HG03159 (cell line): Measurements from ENCODE around the gene CFAP61.
"Not testable (repeated sequence)": the region's sequence is repeated elsewhere in the genome, so short reads cannot be mapped to it uniquely, and the experiment has no call there.

ENCODE experiments used
- ATAC-seq: cut with Tn5 transposase; IDR thresholded peaks from one replicate; pipeline ENCODE4 v1.9.1; 2021; ENCODE audit warnings: mild to moderate bottlenecking, moderate library complexity; ENCODE audit not compliant: unreplicated experiment

The CFAP61 gene, protein sequence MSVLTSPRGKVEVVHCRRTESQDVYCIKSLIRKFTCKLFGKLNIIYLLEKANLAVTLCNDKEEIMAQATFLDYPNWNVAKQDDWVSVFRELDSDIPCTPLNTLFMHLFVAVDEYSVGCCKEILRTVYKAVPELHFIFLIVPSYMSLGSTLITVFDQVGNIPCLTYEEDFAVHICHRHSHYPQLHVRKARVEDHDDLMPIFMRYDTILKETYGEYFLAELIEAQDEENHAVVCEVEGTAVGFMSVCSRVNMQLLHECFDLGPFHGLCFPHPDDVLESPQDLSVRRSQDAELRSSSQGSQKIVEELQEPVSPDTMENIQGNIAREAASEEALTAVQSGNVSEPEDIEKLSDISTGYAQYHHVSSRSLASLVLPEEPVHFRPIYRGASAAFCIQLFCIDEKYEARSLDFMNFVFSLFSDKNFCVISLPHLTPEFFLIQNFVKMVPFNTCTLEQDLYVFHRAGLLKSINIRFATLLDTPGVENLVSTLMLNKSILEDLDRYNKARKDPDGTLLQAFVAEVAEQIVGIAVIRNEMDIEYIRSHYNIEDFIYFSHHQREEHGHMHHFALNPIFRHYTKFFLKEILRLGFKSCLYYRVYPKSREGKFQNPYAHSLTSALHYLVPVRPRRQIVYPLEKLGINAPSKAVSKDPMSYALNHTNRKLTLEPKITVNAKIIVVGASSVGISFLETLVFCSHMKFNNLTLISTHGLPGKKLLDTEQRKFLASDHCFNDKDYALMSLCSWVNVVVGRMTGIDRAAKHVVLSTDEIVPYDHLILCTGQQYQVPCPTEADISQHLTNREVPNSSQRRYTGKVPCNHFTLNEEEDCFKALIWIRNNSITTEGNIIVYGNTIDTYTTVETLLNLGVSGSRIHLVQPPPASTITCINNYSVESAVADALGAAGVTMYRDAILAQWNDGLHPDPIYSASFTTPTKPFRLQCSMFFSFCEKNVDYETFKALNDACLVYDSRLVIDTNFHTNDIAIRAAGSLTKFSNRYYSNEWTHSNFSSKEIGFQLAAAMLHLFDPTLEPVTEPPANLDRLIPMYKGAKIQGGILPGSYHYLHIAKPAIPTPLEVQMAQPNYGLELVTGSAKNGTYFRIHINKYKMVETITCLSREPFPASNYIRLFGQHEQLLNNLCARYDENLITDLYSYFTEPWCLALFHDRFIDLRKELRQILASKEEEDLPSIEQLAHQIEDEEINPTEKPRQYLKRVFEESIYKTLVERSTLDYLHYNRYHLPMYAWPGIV

DNA sequence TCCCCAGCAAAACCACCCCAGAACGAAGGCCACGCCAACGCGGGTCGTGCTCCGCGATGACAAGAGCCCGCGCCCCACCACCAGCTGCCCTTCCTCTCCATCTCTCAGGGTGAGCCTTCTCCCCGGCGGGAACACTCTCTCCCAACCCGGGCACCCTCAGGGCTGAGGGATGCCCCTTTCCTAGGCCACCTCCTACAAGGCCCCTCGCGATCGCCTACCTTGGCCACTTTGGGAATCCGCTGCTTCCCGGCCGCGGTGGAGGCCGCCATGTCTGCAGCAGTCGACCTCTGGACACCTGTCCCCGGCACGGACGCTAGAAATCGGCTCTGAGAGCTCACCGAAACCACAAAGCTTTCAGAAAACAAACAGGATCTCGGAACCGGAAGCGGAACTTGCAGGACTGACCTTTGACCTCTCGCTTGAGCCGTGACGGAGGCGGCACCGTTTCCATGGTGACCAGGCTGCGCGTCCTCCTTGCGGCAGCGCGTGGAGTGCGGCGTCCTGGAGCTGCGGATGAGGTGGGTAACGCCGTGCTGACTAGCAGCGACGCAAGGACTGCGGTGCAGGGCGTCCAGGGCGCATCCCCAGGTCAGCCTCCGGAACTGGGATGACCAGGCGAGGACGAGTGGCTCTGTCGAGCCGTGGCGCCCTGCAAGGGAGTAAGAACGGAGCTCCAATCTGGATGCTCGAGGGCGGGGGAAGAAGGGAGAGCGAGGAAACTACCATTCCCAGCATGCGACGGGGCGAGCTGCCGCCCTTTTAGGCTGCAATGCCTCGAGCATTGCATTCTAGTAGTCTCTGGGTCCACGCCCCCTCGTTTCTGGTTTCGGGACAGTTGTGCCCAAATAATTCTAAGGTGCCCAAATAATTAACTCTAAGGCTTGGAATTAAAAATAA lies at the start of gene CFAP61, which contains the start of gene CRNKL1:
Gene CFAP61, plus strand, starts transcription at position 459 of the 897 bp plus-strand sequence. CDS start 4,122 bp downstream, outside the sequence.
Gene CRNKL1, minus strand, starts transcription at position 393 of the 897 bp plus-strand sequence. Its CDS starts 124 bp downstream, at position 269.
- peak; percentile 94 for ATAC-seq

DNA sequence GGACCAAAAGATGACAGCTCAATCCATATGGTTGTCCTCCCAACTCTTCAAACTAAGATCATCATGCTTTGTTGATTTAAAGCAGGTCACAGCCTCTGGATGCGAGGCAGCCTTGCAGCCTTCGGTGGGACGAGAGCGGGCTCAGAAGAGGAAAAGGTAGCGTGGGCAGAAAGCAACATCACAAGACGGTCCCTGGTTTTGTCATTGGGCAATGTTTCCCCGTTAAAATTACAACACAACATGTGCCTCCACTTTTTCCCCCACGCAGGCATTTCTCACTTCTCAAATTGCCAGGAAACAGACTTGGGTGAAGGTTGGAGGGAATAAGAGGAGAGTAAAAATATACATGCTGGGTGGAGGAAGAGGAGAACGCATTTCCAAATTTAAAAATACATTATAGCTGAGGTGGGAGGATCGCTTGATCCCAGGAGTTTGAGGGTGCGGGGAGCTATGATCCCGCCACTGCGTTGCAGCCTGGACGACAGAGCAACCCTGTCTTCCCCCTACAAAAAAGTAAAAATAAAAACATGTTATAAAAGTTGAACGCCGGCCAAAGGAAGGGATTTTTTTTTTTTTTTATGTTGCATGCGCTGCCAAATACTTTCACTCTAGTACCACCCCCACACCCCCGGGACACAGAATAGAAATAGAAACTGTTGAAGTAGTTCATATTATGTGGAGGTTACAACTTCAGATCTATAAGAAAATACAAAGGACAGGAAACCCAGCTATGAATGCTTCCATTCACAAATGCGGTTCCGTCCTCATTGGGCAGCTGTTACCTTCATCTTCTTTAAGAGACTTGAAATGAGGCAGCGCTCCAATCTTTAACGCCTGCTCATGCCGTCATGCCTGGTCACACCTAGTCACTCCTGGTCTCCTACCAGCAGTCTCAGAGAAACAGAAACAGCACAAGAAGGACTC lies 49.0 kb upstream of the CFAP61 start:
- no peak for ATAC-seq

DNA sequence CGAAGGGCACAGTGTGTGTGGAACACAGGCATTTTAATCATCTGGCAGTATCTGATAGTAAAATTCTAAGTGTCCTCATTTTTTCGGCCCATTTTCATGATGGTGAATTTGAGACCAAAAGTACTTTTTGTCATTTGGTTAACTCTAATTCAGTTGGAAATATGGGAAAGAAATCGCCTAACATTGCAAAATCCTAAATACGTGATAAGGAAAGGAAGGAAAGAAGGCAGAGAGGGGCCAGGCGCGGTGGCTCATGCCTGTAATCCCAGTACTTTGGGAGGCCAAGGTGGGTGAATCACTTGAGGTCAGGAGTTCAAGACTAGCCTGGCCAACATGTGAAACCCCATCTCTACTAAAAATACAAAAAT lies 48.4 kb upstream of the CFAP61 start:
- ATAC-seq: not testable (repeated sequence)

DNA sequence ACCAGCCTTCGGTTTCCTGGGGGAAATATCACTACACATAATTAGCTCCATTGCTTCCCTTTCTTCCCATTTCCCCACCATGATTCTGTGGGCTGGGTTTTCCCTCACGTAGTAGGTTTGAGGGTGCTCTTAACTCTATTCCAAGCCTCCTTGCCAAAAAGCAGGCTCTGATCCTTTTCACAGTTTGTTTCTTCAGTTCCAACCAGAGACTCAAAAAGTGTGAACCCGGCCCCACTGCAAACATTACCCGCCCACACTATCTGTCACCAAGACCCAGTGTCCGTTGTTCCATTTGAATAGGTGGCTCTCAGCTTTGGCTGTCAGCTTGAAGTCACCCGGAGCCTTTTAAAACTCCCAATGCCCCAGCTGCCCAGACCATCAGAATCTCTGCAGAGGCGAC lies 47.0 kb upstream of the CFAP61 start:
- no peak for ATAC-seq

DNA sequence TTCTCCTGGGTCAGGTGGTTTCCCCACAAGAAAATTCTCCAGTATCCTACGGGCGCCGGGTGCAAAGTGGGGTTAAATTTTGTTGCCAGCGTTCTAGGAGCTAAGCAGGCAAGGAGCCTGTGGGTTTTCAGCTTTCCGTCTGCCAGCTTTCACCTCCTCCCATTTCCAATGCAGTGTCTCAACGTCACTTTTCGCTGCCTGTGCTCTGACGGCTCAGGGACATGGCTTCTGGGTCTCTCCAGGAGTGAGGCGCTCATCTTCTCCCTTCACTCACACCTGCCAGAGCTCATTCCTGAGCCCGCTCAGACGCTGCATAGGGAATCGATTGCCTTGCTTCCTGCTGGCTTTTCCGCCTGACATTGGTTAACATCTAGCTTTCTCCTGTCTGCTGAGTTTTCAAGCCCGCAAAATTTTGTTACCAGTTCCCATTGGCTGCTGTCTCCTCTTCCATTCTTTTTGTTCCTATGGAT lies 42.5 kb upstream of the CFAP61 start:
- ATAC-seq: no peak

DNA sequence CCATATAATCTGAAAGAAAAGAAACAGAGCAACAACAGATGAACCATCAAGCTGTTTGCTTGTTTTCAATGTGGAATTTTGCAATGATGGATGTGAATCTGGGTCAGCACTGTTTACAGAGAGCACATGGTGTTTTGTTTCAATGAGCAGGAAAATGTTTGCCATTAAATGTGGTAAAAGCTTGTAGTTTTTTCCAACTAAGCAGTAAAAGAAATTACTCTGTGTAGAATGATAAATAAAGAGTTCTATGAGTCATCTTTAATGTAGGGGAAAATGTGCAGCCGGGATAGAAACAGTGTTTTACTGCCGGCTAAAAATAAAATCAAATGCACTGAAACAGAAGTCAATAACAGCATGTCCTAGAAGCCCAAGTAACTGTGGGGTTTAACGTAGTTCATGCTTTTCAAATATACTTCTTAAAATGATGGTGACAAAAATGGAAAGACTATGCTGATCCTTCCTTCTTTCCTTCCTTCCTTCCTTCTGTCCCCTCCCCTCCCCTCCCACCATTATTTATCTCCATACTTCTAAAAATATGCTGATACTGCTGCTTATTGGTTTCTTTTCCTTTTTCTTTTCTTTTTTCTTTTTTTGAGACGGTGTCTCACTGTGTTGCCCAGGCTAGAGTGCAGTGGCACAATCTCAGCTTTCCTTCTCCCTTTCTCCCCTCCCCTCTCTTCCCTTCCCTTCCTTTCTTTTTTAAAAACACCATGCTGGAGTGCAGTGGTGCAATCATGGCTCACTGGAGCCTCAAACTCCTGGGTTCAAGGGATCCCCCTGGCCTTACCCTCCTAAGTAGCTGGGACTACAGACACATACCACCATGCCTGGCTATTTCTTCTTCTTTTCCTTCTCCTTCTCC lies 41.5 kb upstream of the CFAP61 start:
- no peak for ATAC-seq

DNA sequence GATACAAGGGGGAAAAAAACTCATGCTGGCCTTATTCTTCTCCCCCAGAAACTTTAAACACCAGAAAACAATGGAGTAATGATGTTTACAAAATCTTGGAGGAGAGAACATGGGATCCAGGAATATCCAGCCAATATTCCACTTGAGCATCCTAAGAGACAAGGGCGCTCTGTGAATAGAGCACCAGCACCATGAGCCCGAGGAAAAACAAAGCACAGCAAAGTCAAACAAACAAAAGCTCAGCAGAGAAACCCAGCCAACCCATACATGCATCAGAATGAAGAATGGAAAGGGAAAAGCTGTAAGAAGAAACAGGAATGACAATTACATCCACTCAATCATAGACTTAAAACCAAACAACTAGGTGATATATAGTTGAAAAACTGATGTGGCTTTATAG lies 39.8 kb upstream of the CFAP61 start:
- ATAC-seq: no peak

DNA sequence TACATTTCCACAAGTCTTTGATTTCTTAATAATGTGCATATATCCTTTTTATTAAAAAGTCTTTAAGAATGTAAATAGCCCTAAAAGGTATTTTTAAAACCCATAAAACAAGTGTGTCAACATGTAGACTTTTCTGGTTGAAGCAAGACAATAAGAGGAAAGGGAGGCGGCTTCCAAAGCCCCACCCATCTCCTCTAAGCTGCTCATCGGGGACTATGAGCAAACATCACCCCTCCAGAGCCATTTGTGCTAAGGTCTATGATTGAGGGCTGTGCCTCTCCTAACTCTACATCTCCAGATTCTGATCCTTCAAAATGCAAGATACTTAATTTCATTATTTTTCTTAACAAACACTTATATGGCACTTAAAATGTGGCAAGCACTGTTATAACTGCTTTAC lies 37.7 kb upstream of the CFAP61 start:
- ATAC-seq: no peak

DNA sequence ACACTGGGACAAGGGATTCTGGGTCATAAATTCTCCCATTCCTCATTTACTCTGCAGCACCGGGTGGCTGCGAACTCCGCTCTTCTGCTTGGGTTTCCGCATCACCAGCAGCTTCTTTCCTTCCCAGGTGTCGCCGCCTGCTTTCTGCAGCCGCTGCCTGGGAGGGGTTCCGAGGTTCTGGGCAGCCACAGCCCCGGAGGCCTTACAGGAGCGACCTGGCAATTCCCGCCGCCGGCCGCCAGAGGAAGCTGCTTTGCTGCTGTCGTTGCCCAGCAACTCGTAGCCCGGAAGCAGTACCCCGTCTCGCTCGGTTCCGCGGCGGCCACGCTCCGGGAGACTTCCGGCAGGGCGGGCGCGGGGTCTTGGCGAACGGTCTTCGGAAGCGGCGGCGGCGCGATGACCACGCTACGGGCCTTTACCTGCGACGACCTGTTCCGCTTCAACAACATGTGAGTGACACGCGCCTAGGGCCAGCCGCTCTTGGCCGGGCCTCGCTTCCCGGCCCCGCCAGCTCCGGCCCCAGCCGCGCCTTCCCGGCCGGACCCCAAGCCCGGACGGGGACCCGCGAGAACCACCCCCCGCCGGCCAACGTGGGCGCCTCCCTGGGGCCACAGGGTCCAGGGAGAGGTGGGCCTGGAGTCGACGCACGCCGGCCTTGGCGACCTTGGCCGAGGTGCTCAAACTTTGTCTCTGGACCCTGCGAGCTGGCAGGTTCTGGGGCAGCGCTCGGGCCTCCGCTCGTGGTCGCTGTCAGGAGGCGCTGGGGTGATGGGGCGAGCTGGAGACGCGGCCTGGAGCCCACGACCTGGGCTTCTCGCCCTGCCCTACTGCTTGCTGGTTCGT lies 35.1 kb upstream of the CFAP61 start, which contains the start of gene NAA20:
Gene NAA20, plus strand, starts transcription at position 362 of the 843 bp plus-strand sequence. Its CDS starts 35 bp downstream, at position 397.
- ATAC-seq: peak; percentile 98

DNA sequence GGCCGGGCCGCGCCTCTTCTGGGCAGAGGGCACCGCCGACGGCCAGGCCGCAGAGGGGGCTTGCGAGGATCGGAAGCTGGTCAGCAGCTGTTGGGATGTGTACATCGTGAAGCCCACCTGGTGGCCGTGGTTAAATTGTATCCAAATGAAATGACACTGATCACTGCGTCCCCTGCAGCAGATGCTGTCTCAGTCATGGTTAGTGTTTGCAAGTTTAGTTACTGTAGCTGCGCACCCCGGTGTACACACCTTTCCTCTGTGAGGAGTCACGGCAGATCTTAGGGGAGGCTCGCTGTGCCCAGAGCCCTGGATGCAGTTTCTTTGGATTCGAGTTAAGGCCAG lies 34.5 kb upstream of the CFAP61 start:
- peak; percentile 4 for ATAC-seq

DNA sequence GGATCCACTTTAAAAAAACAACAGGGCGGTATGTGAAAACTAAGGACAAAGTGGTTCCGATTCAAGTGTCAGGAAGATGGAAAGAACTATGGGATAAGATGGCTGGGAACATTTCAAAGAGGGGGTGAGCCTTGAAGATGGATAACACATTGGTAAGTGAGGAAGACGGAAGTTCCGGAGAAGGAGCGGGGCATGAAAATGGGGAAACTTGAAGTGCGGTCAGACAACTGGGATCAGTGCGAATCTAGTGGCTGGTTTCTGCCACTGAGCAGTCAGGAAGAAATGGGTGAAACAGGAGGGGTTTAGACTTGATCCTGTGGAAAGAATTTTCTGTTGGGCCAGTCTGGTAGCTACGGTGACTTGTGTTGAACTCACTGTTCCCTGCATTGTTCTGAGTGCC lies 34.0 kb upstream of the CFAP61 start:
- no peak for ATAC-seq

DNA sequence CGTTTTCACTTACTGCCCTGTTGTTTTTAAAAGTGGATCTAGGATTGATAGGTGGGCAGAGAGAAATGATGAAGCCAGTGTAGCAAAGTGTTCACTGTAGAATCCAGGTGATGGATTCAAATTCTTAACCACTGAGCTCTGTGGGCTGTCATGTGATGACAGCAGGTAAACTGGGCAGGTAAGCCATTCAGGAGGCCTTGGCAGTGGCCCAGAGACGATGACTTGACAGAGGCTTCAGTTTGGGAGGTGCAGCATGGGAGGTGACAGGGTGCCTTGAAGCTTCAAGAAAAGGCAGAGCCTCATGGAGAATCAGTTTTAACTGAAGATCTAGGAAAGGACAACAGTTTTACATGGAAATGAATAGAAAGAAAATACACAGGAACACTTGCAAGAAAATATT lies 33.2 kb upstream of the CFAP61 start:
- no peak for ATAC-seq

DNA sequence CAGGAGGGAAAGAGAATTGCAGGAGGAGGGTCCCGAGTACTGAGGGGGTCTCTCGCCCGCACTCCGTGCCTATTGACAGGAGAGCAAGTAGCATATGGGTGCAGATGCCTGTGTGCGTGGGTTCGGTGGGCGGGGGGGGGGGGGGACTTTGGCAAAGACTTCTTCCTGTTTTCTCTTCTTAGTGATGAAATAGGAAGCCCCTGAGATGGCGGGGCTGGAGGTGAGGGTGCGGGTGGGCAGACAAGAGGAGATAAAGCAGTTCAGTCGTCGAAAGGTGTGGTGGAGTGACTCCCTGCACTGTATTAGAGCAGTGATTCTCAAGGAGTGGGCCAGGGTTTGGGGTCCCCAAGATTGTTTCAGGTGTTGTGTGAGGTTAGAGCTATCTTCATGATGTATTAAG lies 31.4 kb upstream of the CFAP61 start:
- ATAC-seq: no peak

DNA sequence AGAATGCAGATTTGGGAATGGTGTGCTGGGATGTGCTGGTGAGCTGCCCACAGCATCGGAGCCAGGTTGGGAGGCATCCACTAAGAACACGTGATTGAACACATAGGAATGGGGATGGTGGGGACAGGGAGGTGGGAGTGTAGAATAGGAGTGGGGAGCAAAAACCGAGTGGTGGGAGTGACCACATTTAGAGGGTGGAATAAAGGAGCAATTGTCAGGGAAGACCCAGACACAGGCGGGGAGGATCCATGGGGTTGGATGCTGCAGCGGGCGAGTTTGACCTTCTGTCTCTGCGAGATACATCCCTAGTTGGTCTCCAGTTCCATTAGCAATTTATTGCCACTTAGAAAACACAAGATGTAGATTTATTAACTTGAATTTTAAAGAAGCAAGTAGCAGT lies 30.5 kb upstream of the CFAP61 start:
- ATAC-seq: no peak

DNA sequence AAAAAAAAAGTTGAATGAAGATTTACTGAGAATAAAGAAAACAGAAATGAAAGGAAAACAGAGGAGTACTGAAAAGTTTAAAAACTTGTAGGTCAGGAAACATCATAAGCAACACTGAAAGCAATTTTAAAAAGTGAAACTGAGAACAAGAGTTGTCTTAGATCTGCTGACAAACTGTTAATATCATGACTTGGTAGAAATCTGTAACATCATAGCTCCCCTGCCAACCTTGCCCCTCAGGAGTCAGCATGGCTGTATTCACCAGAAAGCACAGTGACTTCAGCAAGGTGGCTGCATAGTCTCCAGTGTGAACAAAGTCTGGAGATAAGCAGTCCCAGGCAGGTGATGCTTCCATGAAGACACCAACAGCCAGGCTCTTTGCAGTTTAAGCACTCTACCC lies 29.8 kb upstream of the CFAP61 start:
- ATAC-seq: peak; percentile 71

DNA sequence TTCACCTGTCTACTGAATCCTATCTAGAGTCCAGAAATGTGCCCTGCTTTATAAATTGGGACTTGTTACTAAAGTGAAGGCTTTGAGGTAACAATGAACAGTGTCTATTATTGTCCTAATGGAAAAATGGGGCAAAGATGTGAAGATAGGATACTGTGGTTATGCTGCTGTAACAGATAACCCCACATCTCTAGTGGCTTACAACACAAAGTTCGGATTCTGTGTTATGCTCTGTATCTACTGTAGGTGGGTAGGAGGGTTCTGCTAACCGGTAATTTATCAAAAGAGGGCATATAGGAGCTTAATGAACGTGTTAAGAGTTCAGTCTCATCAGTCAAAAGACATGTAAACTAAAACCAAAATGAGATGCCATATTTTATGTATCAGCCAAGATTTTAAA lies 28.9 kb upstream of the CFAP61 start:
- ATAC-seq: no peak

DNA sequence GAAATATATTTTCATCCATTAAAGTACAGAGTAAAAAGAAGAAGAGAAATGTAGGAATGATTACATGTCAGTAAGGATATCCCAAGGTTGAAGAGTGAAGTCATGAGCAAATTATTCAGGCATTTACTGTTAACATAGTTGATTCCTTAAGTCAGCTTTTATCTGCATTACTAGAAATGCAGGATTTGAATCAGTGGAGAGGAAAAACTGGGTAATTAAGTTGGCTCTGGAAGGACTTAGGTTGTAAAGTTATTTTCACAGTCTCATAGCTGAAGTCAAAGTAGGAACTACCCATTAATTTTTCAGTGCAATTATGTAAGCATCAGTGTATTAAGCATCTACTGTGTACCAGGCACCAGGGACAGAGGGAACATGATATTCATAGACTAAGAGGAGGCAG lies 27.4 kb upstream of the CFAP61 start:
- ATAC-seq: no peak
